Measurements from ENCODE around the gene SEL1L2. TPM values are rescaled to one million over a fixed set of nuclear protein-coding genes. Genes with fewer than 3 reads are reported as not detected.

SEL1L2 gene
- total RNA-seq, 1 experiment from 2014 or later, result not detected

DNA sequence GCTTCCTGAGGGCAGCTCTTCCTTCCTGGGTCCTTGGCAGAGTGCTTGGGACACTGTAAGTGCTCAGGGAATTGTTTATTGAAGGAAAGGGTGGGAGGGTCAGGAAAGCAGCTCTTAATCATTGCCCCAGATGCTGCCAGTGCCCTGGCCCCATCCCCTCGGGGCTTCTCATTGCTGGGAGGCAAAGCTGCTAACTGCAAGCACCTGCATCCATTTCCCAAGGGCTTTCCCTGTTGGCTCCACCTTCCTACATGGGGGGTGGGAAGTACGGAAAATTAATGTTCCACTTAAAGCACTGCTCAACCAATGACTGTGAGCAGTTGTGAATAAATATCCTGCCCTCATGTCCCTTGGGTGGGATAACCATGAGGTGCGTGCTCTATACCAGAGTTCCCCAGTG lies 149.2 kb downstream of the SEL1L2 start:
- POLR2A ChIA-PET, result no interaction called here
- no TSS peak for BruUV-seq (replicated peaks)
- H3K27me3 Mint-ChIP-seq (ENCODE audit: insufficient read depth, unreplicated experiment), result peaks cover 13% of the 10 kb centered on the region
- no peak overlapping the region for H3K27ac Mint-ChIP-seq (ENCODE audit: unreplicated experiment)
- no peak overlapping the region for H3K4me3 Mint-ChIP-seq (ENCODE audit: unreplicated experiment)
- intact Hi-C loops (cut with micrococcal nuclease; ENCODE audit: unreplicated experiment), result no loop called here
- TF ChIP-seq, protein P1, sequence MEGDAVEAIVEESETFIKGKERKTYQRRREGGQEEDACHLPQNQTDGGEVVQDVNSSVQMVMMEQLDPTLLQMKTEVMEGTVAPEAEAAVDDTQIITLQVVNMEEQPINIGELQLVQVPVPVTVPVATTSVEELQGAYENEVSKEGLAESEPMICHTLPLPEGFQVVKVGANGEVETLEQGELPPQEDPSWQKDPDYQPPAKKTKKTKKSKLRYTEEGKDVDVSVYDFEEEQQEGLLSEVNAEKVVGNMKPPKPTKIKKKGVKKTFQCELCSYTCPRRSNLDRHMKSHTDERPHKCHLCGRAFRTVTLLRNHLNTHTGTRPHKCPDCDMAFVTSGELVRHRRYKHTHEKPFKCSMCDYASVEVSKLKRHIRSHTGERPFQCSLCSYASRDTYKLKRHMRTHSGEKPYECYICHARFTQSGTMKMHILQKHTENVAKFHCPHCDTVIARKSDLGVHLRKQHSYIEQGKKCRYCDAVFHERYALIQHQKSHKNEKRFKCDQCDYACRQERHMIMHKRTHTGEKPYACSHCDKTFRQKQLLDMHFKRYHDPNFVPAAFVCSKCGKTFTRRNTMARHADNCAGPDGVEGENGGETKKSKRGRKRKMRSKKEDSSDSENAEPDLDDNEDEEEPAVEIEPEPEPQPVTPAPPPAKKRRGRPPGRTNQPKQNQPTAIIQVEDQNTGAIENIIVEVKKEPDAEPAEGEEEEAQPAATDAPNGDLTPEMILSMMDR (IDR thresholded peaks at IDR 0.05; ENCODE audit: insufficient read depth in 1 of 2, low read depth in 1 of 2, low read length in 1 of 2, severe bottlenecking in 1 of 2, unreplicated experiment in 1 of 2), result no peak
- Histone ChIP-seq H3K4me3 (ENCODE audit: low read depth, low read length) (no peak overlapping the region), H3K27me3 (replicated peaks; ENCODE audit: control insufficient read depth, insufficient read depth, low read length) (no peaks in the 10 kb centered on the region), H3K4me1 (no peaks in the 10 kb centered on the region; the same call in 1 of the 2 replicates), H3K36me3 (ENCODE audit: control insufficient read depth, insufficient read depth, low read length) (no peaks in the 10 kb centered on the region), H3K9me3 (no peaks in the 10 kb centered on the region)
- H3K4me1 Mint-ChIP-seq (ENCODE audit: low read depth, unreplicated experiment), result peaks cover 7% of the 10 kb centered on the region
- DNase-seq, result no peak
- no peaks in the 10 kb centered on the region for H3K9me3 Mint-ChIP-seq (ENCODE audit: unreplicated experiment)
- no peaks in the 10 kb centered on the region for H3K36me3 Mint-ChIP-seq (ENCODE audit: insufficient read depth, unreplicated experiment)
- CTCF ChIA-PET, result no interaction called here

DNA sequence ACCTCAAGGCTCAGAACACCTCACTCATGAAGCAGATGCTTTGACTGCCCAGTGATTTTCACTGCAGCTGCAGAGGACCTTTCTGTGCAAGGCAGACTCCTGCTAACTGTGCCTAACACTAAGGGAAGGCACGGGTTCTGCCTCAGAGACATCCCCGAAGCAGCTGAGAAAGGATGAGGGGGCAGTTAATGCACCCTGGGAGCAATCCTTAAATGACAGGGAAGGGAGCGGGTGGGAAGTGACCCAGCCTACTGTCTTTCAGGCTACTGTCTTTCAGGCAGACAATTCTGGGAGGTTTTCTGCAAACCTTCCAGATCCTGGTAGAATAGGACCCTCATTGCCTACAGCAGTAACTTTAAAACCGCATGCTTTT lies 150.3 kb downstream of the SEL1L2 start:
- no peaks in the 10 kb centered on the region for H3K9me3 Mint-ChIP-seq (ENCODE audit: unreplicated experiment)
- Histone ChIP-seq H3K4me1 (no peaks in the 10 kb centered on the region; the same call in 1 of the 2 replicates), H3K9me3 (no peaks in the 10 kb centered on the region), H3K27me3 (replicated peaks; ENCODE audit: control insufficient read depth, insufficient read depth, low read length) (no peaks in the 10 kb centered on the region), H3K36me3 (ENCODE audit: control insufficient read depth, insufficient read depth, low read length) (no peaks in the 10 kb centered on the region), H3K4me3 (ENCODE audit: low read depth, low read length) (no peak overlapping the region)
- no peak for DNase-seq
- H3K36me3 Mint-ChIP-seq (ENCODE audit: insufficient read depth, unreplicated experiment), result no peaks in the 10 kb centered on the region
- CTCF ChIA-PET, result no interaction called here
- POLR2A ChIA-PET, result no interaction called here
- H3K27ac Mint-ChIP-seq (ENCODE audit: unreplicated experiment), result no peak overlapping the region
- H3K4me1 Mint-ChIP-seq (ENCODE audit: low read depth, unreplicated experiment), result peaks cover 7% of the 10 kb centered on the region
- TF ChIP-seq, protein P1 (IDR thresholded peaks at IDR 0.05; ENCODE audit: insufficient read depth in 1 of 2, low read depth in 1 of 2, low read length in 1 of 2, severe bottlenecking in 1 of 2, unreplicated experiment in 1 of 2), result no peak
- no TSS peak for BruUV-seq (replicated peaks)
- no peak overlapping the region for H3K4me3 Mint-ChIP-seq (ENCODE audit: unreplicated experiment)
- H3K27me3 Mint-ChIP-seq (ENCODE audit: insufficient read depth, unreplicated experiment), result peaks cover 13% of the 10 kb centered on the region
- intact Hi-C loops (cut with micrococcal nuclease; ENCODE audit: unreplicated experiment), result no loop called here

DNA sequence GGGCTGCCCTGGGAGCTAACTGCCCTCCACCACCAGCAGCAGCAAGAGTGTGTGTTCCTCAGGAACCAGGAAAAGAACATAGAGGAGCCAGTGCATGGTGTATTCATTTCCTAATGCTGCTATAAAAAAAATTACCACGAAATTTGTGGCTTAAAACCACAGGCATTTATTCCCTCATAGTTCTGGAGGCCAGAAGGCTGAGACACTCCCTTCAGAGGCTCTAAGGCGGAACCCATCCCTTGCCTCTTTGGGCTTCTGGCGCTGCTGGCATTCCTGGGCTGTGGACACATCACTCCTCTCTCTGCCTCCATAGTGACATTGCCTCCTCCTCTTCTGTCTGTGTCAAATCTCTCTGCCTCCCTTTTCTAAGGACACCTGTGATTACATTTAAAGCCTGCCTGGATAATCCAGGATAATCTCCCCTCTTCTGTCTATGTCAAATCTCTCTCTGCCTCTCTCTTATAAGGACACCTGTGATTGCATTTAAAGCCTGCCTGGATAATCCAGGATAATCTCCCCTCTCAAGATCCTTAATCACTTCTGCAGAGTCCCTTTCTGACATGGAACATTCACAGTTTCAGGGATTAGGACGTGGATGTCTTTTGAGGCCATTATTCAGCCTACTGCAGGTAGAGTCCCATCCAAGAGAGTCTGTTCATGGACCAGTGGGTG lies 150.9 kb downstream of the SEL1L2 start:
- Mint-ChIP-seq H3K27ac (ENCODE audit: unreplicated experiment) (no peak overlapping the region), H3K4me3 (ENCODE audit: unreplicated experiment) (no peak overlapping the region)
- H3K27me3 ChIP-seq (replicated peaks; ENCODE audit: control insufficient read depth, insufficient read depth, low read length), result no peaks in the 10 kb centered on the region

More for the DNA sequence above, 150.9 kb downstream of the SEL1L2 start:
- ChIA-PET CTCF (no interaction called here), POLR2A (no interaction called here)
- Mint-ChIP-seq H3K9me3 (ENCODE audit: unreplicated experiment) (no peaks in the 10 kb centered on the region), H3K4me1 (ENCODE audit: low read depth, unreplicated experiment) (peaks cover 7% of the 10 kb centered on the region), H3K36me3 (ENCODE audit: insufficient read depth, unreplicated experiment) (no peaks in the 10 kb centered on the region), H3K27me3 (ENCODE audit: insufficient read depth, unreplicated experiment) (peaks cover 13% of the 10 kb centered on the region)
- Histone ChIP-seq H3K4me3 (ENCODE audit: low read depth, low read length) (no peak overlapping the region), H3K9me3 (no peaks in the 10 kb centered on the region), H3K36me3 (ENCODE audit: control insufficient read depth, insufficient read depth, low read length) (no peaks in the 10 kb centered on the region), H3K4me1 (no peaks in the 10 kb centered on the region; the same call in 1 of the 2 replicates)
- no TSS peak for BruUV-seq (replicated peaks)
- DNase-seq, result no peak
- intact Hi-C loops (cut with micrococcal nuclease; ENCODE audit: unreplicated experiment), result no loop called here
- TF ChIP-seq, protein P1 (IDR thresholded peaks at IDR 0.05; ENCODE audit: insufficient read depth in 1 of 2, low read depth in 1 of 2, low read length in 1 of 2, severe bottlenecking in 1 of 2, unreplicated experiment in 1 of 2), result no peak

All from Caco-2 (cell line).